Neural progenitor cell (in vitro differentiated cells): ENCODE measurements around the gene RHCG. TPM values are rescaled to one million over a fixed set of nuclear protein-coding genes. Genes with fewer than 3 reads are reported as not detected.
"Not testable (repeated sequence)": the region's sequence is repeated elsewhere in the genome, so short reads cannot be mapped to it uniquely, and the experiment has no call there.

Source experiments
- DNase-seq: peaks from one replicate; pipeline ENCODE4 v3.0.0-alpha.2; 2016; ENCODE audit warnings: low spot score
- H2AFZ ChIP-seq: fragments of 200-600 bp; sonication (generic); replicated peaks from 2 replicates; pipeline ENCODE4 v1.6.1; 2016; ENCODE audit warnings: antibody characterized with exemption
- H3F3A ChIP-seq: fragments of 200-600 bp; sonication (generic); 2 replicates; pipeline ENCODE4 v1.6.1; 2016; ENCODE audit warnings: antibody characterized with exemption, low read depth
- H3K27ac ChIP-seq: fragments of 200-600 bp; sonication (generic); 2 replicates; pipeline ENCODE4 v1.5.1; 2016; ENCODE audit warnings: mild to moderate bottlenecking
- H3K27me3 ChIP-seq: fragments of 200-600 bp; sonication (generic); 2 replicates; pipeline ENCODE4 v1.6.1; 2016; ENCODE audit warnings: mild to moderate bottlenecking, moderate library complexity
- H3K36me3 ChIP-seq: fragments of 200-600 bp; sonication (generic); 2 replicates; pipeline ENCODE4 v1.5.1; 2016
- H3K4me1 ChIP-seq: fragments of 200-600 bp; sonication (generic); 2 replicates; pipeline ENCODE4 v1.6.1; 2016; ENCODE audit warnings: mixed run types
- H3K4me2 ChIP-seq: fragments of 200-600 bp; sonication (generic); 2 replicates; pipeline ENCODE4 v1.6.1; 2016
- H3K4me3 ChIP-seq: fragments of 200-600 bp; sonication (generic); 2 replicates; pipeline ENCODE4 v1.5.1; 2016
- H3K79me2 ChIP-seq: fragments of 200-600 bp; sonication (generic); 2 replicates; pipeline ENCODE4 v1.6.1; 2016; ENCODE audit warnings: low read depth
- H3K9ac ChIP-seq: fragments of 200-600 bp; sonication (generic); 2 replicates; pipeline ENCODE4 v1.6.1; 2016
- H3K9me3 ChIP-seq: fragments of 200-600 bp; sonication (generic); 2 replicates; pipeline ENCODE4 v1.5.1; 2016; ENCODE audit warnings: low read depth
- H4K20me1 ChIP-seq: fragments of 200-600 bp; sonication (generic); 2 replicates; pipeline ENCODE4 v1.6.1; 2016; ENCODE audit warnings: low read depth
- H3K27ac Mint-ChIP-seq: 3 replicates; pipeline ENCODE4 v1.8.0; 2021; ENCODE audit warnings: mixed read lengths
- H3K27me3 Mint-ChIP-seq: 2 replicates; pipeline ENCODE4 v1.8.0; 2022; ENCODE audit warnings: low read depth, mild to moderate bottlenecking, inconsistent platforms, moderate library complexity, mixed read lengths; ENCODE audit not compliant: insufficient read depth
- H3K36me3 Mint-ChIP-seq: 3 replicates; pipeline ENCODE4 v1.8.0; 2021; ENCODE audit warnings: mixed read lengths
- H3K4me1 Mint-ChIP-seq: 3 replicates; pipeline ENCODE4 v1.8.0; 2021; ENCODE audit warnings: mixed read lengths
- H3K4me3 Mint-ChIP-seq: 3 replicates; pipeline ENCODE4 v1.8.0; 2021; ENCODE audit warnings: mild to moderate bottlenecking, moderate library complexity, mixed read lengths
- H3K9me3 Mint-ChIP-seq: 3 replicates; pipeline ENCODE4 v1.8.0; 2020; ENCODE audit warnings: mixed read lengths
- EZH2 ChIP-seq: fragments of 200-600 bp; sonication (generic); IDR thresholded peaks from 2 replicates; pipeline ENCODE4 v1.6.1; 2017; ENCODE audit warnings: antibody characterized with exemption, mild to moderate bottlenecking, moderate library complexity
- EZH2phosphoT487 ChIP-seq: fragments of 200-600 bp; sonication (generic); IDR thresholded peaks from 2 replicates; pipeline ENCODE4 v1.6.1; 2017; ENCODE audit warnings: antibody characterized with exemption
- total RNA-seq: library from RNA; depleted of rRNA; stranded (reverse); fragments of >200 nt; gene quantifications from 2 replicates; pipeline ENCODE4 v1.2.3, GENCODE V29; 2015; ENCODE audit warnings: low replicate concordance
- TF ChIP-seq, protein P1 (sequence below): fragments of 200-600 bp; sonication (generic); IDR thresholded peaks from 2 replicates; pipeline ENCODE4 v1.5.1; 2017; ENCODE audit warnings: antibody characterized with exemption, mild to moderate bottlenecking

The RHCG gene
- total RNA-seq, 1 donor from 2014 or later = not detected

DNA sequence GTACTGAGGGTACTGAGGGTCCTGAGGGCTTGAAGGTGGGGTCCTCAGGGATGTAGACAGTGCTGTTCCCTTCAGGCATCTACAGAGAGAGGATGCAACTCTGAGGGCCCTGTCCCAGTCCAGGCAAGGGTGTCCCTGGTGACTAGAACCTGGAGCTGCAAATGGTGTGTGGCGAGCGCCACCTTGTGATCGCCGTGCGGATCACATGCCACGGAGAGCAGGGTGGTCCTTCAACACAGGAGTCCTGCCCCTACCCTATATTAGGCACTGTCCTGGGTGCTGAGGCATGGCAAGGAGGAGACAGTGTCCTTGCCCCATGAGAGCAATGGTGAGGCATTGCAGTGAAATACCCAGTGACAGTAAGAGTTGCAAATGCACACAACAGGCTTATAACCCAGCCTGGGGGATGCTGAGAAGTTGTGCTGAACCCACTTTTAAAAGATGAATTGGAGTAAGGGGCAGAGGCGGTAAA is 23.6 kb downstream of the RHCG start:
- H3K27me3 ChIP-seq = peaks cover 69% of the 10 kb centered on the region
- peaks cover 24% of the 10 kb centered on the region for H3K4me1 ChIP-seq
- H3K4me2 ChIP-seq = no peak overlapping the region
- peak; percentile 87 for DNase-seq
- peaks cover 23% of the 10 kb centered on the region for H3K27me3 Mint-ChIP-seq
- H3K4me3 ChIP-seq = no peak overlapping the region
- no peak overlapping the region for H3K27ac ChIP-seq
- no peaks in the 10 kb centered on the region for H3K79me2 ChIP-seq
- TF ChIP-seq EZH2 = no peak
- TF ChIP-seq, protein P1, sequence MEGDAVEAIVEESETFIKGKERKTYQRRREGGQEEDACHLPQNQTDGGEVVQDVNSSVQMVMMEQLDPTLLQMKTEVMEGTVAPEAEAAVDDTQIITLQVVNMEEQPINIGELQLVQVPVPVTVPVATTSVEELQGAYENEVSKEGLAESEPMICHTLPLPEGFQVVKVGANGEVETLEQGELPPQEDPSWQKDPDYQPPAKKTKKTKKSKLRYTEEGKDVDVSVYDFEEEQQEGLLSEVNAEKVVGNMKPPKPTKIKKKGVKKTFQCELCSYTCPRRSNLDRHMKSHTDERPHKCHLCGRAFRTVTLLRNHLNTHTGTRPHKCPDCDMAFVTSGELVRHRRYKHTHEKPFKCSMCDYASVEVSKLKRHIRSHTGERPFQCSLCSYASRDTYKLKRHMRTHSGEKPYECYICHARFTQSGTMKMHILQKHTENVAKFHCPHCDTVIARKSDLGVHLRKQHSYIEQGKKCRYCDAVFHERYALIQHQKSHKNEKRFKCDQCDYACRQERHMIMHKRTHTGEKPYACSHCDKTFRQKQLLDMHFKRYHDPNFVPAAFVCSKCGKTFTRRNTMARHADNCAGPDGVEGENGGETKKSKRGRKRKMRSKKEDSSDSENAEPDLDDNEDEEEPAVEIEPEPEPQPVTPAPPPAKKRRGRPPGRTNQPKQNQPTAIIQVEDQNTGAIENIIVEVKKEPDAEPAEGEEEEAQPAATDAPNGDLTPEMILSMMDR = peak; percentile 97
- no peaks in the 10 kb centered on the region for H3K36me3 ChIP-seq
- no peaks in the 10 kb centered on the region for H3K9me3 Mint-ChIP-seq
- H3K9me3 ChIP-seq = no peaks in the 10 kb centered on the region
- H3K36me3 Mint-ChIP-seq = no peaks in the 10 kb centered on the region
- peaks cover 25% of the 10 kb centered on the region for H3F3A ChIP-seq
- no peak overlapping the region for H3K4me3 Mint-ChIP-seq
- peaks cover 5% of the 10 kb centered on the region for H4K20me1 ChIP-seq
- no peak overlapping the region for H2AFZ ChIP-seq
- H3K9ac ChIP-seq = no peak overlapping the region
- H3K4me1 Mint-ChIP-seq = peaks cover 19% of the 10 kb centered on the region
- H3K27ac Mint-ChIP-seq = no peak overlapping the region

DNA sequence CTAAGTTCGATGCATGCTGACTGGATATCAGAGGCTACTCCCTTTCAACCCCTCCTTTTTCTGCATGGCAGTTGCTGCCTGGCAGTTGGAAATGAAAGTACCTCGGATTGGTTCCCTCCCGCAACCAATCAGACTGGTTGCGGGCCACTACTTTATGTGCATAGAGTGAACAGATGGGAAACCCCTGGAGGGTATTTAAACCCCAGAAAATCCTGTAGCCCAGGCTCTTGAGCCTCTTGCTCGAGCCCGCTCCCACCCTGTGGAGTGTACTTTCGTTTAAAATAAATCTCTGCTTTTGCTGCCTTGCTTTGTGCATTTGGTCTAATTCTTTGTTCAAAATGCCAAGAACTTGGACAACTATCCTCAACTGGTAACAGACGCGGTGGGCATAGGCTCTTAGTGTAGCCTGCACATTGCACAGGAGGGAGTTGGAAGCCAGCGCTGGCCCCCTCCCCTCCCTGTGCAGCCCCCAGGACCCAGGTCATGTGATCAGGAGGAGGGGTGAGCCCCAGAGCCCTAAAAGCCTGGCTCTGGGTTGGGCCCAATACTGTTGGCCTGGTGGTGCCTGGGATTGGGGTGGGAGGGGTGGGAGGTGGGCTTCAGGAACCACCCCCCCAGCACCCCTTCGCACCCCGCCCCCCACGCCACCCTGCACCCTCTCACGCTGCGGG is 26.8 kb downstream of the RHCG start:
- Mint-ChIP-seq H3K9me3 (no peaks in the 10 kb centered on the region), H3K27me3 (peaks cover 20% of the 10 kb centered on the region), H3K36me3 (no peaks in the 10 kb centered on the region), H3K4me1 (peaks cover 19% of the 10 kb centered on the region), H3K27ac (no peak overlapping the region), H3K4me3 (peak overlapping the region; percentile 14)
- peaks cover 5% of the 10 kb centered on the region for H4K20me1 ChIP-seq
- peak overlapping the region; percentile 65 for H3K4me2 ChIP-seq
- peak; percentile 49 for DNase-seq
- H3K4me3 ChIP-seq = peak overlapping the region; percentile 21
- no peak for TF ChIP-seq EZH2phosphoT487
- no peak for TF ChIP-seq EZH2
- TF ChIP-seq, protein P1 = no peak
- no peaks in the 10 kb centered on the region for H3K9me3 ChIP-seq
- no peak overlapping the region for H3K27ac ChIP-seq
- H2AFZ ChIP-seq = no peak overlapping the region
- H3K79me2 ChIP-seq = no peaks in the 10 kb centered on the region
- H3K9ac ChIP-seq = no peak overlapping the region
- H3F3A ChIP-seq = peaks cover 25% of the 10 kb centered on the region
- H3K36me3 ChIP-seq = no peaks in the 10 kb centered on the region
- peaks cover 29% of the 10 kb centered on the region for H3K4me1 ChIP-seq
- H3K27me3 ChIP-seq = peaks cover 54% of the 10 kb centered on the region

DNA sequence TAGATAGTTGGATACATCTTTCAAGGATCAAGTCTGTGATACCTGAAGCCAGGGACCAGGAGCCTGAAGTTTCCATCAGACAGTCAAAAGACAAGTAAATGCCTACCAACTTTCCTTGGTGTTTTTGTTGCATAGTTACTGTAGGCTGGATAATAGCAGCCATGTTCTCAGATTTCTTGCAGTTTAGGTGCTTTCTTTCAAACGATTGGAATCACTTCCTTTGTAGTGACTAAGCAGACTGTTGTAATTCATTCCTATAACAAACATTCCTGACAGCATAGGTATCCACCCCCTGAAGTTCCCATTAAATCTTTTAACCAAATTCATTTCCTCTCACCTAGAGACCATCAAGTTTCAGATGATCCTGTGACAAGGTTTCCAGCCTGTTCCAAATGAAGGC is 27.6 kb downstream of the RHCG start:
- not testable (repeated sequence) for H3K4me2 ChIP-seq, H3K4me3 ChIP-seq, H3K36me3 ChIP-seq, H3K36me3 Mint-ChIP-seq, H3K9ac ChIP-seq, H3K9me3 ChIP-seq, H3K9me3 Mint-ChIP-seq, H3K27ac Mint-ChIP-seq, H3K4me3 Mint-ChIP-seq, H4K20me1 ChIP-seq, H3K27ac ChIP-seq, H3K79me2 ChIP-seq, H2AFZ ChIP-seq, DNase-seq
- Histone ChIP-seq H3K27me3 (peaks cover 54% of the 10 kb centered on the region), H3F3A (peaks cover 25% of the 10 kb centered on the region), H3K4me1 (peaks cover 29% of the 10 kb centered on the region)
- Mint-ChIP-seq H3K27me3 (peaks cover 17% of the 10 kb centered on the region), H3K4me1 (peaks cover 19% of the 10 kb centered on the region)

DNA sequence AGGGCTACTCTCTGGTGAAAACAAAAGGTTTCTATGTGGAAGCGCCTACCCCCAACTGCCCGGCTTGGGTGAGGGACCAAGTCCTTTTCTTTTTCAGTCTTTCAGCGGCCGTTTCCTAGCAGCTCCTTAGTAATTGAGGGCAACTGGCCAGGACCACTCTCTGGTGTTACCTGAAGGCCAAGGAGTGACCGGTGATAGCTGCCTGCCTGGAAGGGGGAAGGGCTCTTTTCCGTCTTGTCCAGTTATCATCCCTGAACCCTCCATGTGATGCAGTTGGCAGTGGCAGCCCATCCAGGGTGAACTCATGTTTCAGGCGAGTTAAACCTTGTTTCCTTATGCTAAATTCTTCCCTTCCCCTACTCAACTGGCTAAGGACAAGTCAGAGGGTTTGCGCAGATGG is 33.3 kb downstream of the RHCG start:
- no peak for DNase-seq
- Histone ChIP-seq H3K9ac (no peak overlapping the region), H3K27ac (no peak overlapping the region), H3K9me3 (no peaks in the 10 kb centered on the region), H3K4me3 (no peak overlapping the region), H3K79me2 (no peaks in the 10 kb centered on the region), H3F3A (peaks cover 29% of the 10 kb centered on the region), H3K4me2 (no peak overlapping the region), H2AFZ (no peak overlapping the region), H3K36me3 (no peaks in the 10 kb centered on the region), H3K4me1 (peaks cover 42% of the 10 kb centered on the region), H4K20me1 (peaks cover 12% of the 10 kb centered on the region), H3K27me3 (peaks cover 53% of the 10 kb centered on the region)
- H3K27ac Mint-ChIP-seq = no peak overlapping the region
- H3K27me3 Mint-ChIP-seq = peaks cover 10% of the 10 kb centered on the region
- H3K4me3 Mint-ChIP-seq = no peak overlapping the region
- TF ChIP-seq, protein P1 = no peak
- TF ChIP-seq EZH2phosphoT487 (no peak), EZH2 (no peak)
- H3K36me3 Mint-ChIP-seq = no peaks in the 10 kb centered on the region
- peaks cover 38% of the 10 kb centered on the region for H3K4me1 Mint-ChIP-seq
- no peaks in the 10 kb centered on the region for H3K9me3 Mint-ChIP-seq
